Fibroblast of skin of back (primary cell): ENCODE results near the gene CAMK2D.
A peak's percentile ranks its signal among the peaks of the same experiment; 100 is the strongest.

Experiments
- DNase-seq: peaks from one replicate; pipeline ENCODE4 v3.0.0-alpha.2; 2013

Gene CAMK2D

GRCh38 chr4:113762186-113763028 lies 869 bp upstream of the CAMK2D start:
- peak; percentile 100 for DNase-seq

GRCh38 chr4:113760795-113761619 lies 531 bp downstream of the CAMK2D start:
- DNase-seq, result peak; percentile 84

- DNase-seq, result peak; percentile 55
Observed at GRCh38 chr4:113760094-113760794, 1.3 kb downstream of the CAMK2D start.

GRCh38 chr4:113759696-113760093 lies 1.8 kb downstream of the CAMK2D start:
- DNase-seq, result no peak

- DNase-seq, result peak; percentile 88
Observed at GRCh38 chr4:113758372-113758771, 3.2 kb downstream of the CAMK2D start.

GRCh38 chr4:113757486-113757885 lies 4.1 kb downstream of the CAMK2D start:
- no peak for DNase-seq

- DNase-seq, result peak; percentile 80
Observed at GRCh38 chr4:113756005-113756410, 5.5 kb downstream of the CAMK2D start.

- no peak for DNase-seq
Observed at GRCh38 chr4:113750734-113751133, 10.8 kb downstream of the CAMK2D start.

- DNase-seq, result no peak
Observed at GRCh38 chr4:113750296-113750695, 11.2 kb downstream of the CAMK2D start.

GRCh38 chr4:113749178-113749577 lies 12.4 kb downstream of the CAMK2D start:
- no peak for DNase-seq

GRCh38 chr4:113747949-113748348 lies 13.6 kb downstream of the CAMK2D start:
- DNase-seq, result no peak

GRCh38 chr4:113745711-113746110 lies 15.8 kb downstream of the CAMK2D start:
- no peak for DNase-seq

- no peak for DNase-seq
Observed at GRCh38 chr4:113744667-113745240, 16.8 kb downstream of the CAMK2D start.

- no peak for DNase-seq
Observed at GRCh38 chr4:113743690-113744089, 17.8 kb downstream of the CAMK2D start.

- no peak for DNase-seq
Observed at GRCh38 chr4:113742643-113743042, 18.9 kb downstream of the CAMK2D start.

GRCh38 chr4:113741956-113742355 lies 19.6 kb downstream of the CAMK2D start:
- no peak for DNase-seq

- DNase-seq, result no peak
Observed at GRCh38 chr4:113740857-113741379, 20.6 kb downstream of the CAMK2D start.

GRCh38 chr4:113739197-113739596 lies 22.3 kb downstream of the CAMK2D start:
- DNase-seq, result no peak

GRCh38 chr4:113738251-113738650 lies 23.3 kb downstream of the CAMK2D start:
- DNase-seq, result peak; percentile 77

- DNase-seq, result no peak
Observed at GRCh38 chr4:113733685-113734084, 27.9 kb downstream of the CAMK2D start.

- no peak for DNase-seq
Observed at GRCh38 chr4:113732967-113733527, 28.5 kb downstream of the CAMK2D start.
